HG03175 (cell line): ENCODE measurements around the gene RAB44.
A peak's percentile ranks its signal among the peaks of the same experiment; 100 is the strongest.

Experiments
- ATAC-seq: cut with Tn5 transposase; IDR thresholded peaks from one replicate; pipeline ENCODE4 v1.9.1; 2021; ENCODE audit warnings: mild to moderate bottlenecking, moderate library complexity; ENCODE audit not compliant: unreplicated experiment

The RAB44 gene

GRCh38 chr6:36745836-36746235 lies 48.2 kb downstream of the RAB44 start:
- ATAC-seq = no peak

- no peak for ATAC-seq
These were observed 48.6 kb downstream of the RAB44 start for GRCh38 chr6:36746251-36746650.

- ATAC-seq = no peak
These were observed 52.3 kb downstream of the RAB44 start for GRCh38 chr6:36749829-36750489.

GRCh38 chr6:36751091-36751490 lies 53.5 kb downstream of the RAB44 start:
- ATAC-seq = no peak

- no peak for ATAC-seq
These were observed 54.2 kb downstream of the RAB44 start for GRCh38 chr6:36751833-36752186.

- ATAC-seq = no peak
These were observed 54.7 kb downstream of the RAB44 start for GRCh38 chr6:36752187-36752885.

GRCh38 chr6:36752886-36753506 lies 55.4 kb downstream of the RAB44 start:
- peak; percentile 63 for ATAC-seq

GRCh38 chr6:36753671-36754405 lies 56.2 kb downstream of the RAB44 start:
- ATAC-seq = no peak

- ATAC-seq = no peak
These were observed 57.2 kb downstream of the RAB44 start for GRCh38 chr6:36754582-36755434.

GRCh38 chr6:36755435-36756348 lies 58.1 kb downstream of the RAB44 start:
- peak; percentile 30 for ATAC-seq

GRCh38 chr6:36756786-36757185 lies 59.2 kb downstream of the RAB44 start:
- no peak for ATAC-seq

- ATAC-seq = no peak
These were observed 59.6 kb downstream of the RAB44 start for GRCh38 chr6:36757206-36757605.

GRCh38 chr6:36757943-36758508 lies 60.4 kb downstream of the RAB44 start:
- no peak for ATAC-seq

GRCh38 chr6:36758516-36759147 lies 61.0 kb downstream of the RAB44 start:
- no peak for ATAC-seq

- ATAC-seq = no peak
These were observed 61.6 kb downstream of the RAB44 start for GRCh38 chr6:36759148-36759759.

- ATAC-seq = no peak
These were observed 63.2 kb downstream of the RAB44 start for GRCh38 chr6:36760685-36761435.

GRCh38 chr6:36762123-36762522 lies 64.5 kb downstream of the RAB44 start:
- no peak for ATAC-seq

- ATAC-seq = no peak
These were observed 67.6 kb downstream of the RAB44 start for GRCh38 chr6:36765190-36765589.
